Adrenal gland (tissue), 12 donors: Measurements from ENCODE around the gene MAD1L1. TPM values are rescaled to one million over a fixed set of nuclear protein-coding genes. Genes with fewer than 3 reads are reported as not detected.

ENCODE experiments used
- DNase-seq, 7 donors: peaks; one replicate each; pipeline ENCODE4 v3.0.0-alpha.2; 2019 to 2020
- H3K27ac ChIP-seq, 5 donors: fragments of 200-600 bp; sonication (generic) in 4 of 5; 1 replicate in 3 of 5; 2 replicates in 2 of 5; pipeline versions ENCODE4 v1.5.1 to v1.8.0; 2016 to 2020; ENCODE audit warnings: mild to moderate bottlenecking in 1 of 5
- H3K27me3 ChIP-seq: fragments of 200-600 bp; 2 replicates; pipeline ENCODE4 v1.8.0; 2021
- H3K36me3 ChIP-seq, 2 donors: fragments of 200-600 bp; replicated peaks in 1 of 2; 1 replicate in 1 of 2; 2 replicates in 1 of 2; pipeline versions ENCODE4 v1.5.1 to v1.8.0; 2018 to 2022
- H3K4me1 ChIP-seq, 2 donors: fragments of 200-600 bp; replicated peaks in 1 of 2; 1 replicate in 1 of 2; 2 replicates in 1 of 2; pipeline versions ENCODE4 v1.5.1 to v1.8.0; 2018 to 2021
- H3K4me3 ChIP-seq, 4 donors: fragments of 200-600 bp; sonication (generic) in 3 of 4; one replicate each; pipeline ENCODE4 v1.5.1; 2016 to 2018
- H3K9me3 ChIP-seq, 3 donors: fragments of 200-600 bp; sonication (generic) in 1 of 3; replicated peaks in 1 of 3; 1 replicate in 2 of 3; 2 replicates in 1 of 3; pipeline versions ENCODE4 v1.5.1 to v1.8.0; 2016 to 2021
- POLR2A ChIP-seq, 2 donors: fragments of 450-650 bp; IDR thresholded peaks; one replicate each; pipeline ENCODE4 v1.6.1; 2017; ENCODE audit warnings: antibody characterized with exemption in 2 of 2, mild to moderate bottlenecking in 2 of 2, moderate library complexity in 1 of 2
- WGBS, 4 donors: extraction: QIAGEN DNeasy Blood & Tissue Kit in 2 of 4; methylation state at CpG; one replicate each; pipeline versions ENCODE4 v1.1.5 to v1.1.7; 2013 to 2017; 5-methylcytosine and 5-hydroxymethylcytosine counted together
- intact Hi-C, 2 donors: fragments of 100-400 bp; cut with DNase I; formaldehyde crosslinking; loops; one replicate each; pipeline versions ENCODE4 v1.14.1 to v1.15.0; 2022 to 2023
- polyA plus RNA-seq, 3 donors: library from polyadenylated mRNA; stranded (reverse); fragments of 200-250 nt in 2 of 3; fragments of 350-450 nt in 1 of 3; fragmentation: Illumina TruSeq in 1 of 3; extraction: RNeasy Lipid Tissue Mini Kit (QIAGEN cat#74804) in 1 of 3; gene quantifications; one replicate each; pipeline ENCODE4 v1.2.3, GENCODE V29; 2013 to 2014
- total RNA-seq, 9 donors: library from RNA; depleted of rRNA in 4 of 9; stranded (reverse); fragments of >200 nt in 4 of 9; fragments of 120-200 nt in 1 of 9; fragmentation: NEBNext Ultra II Directional in 1 of 9; extraction: Animal tissue kit (Norgen Biotek cat#: 25700) in 1 of 9; gene quantifications; one replicate each; pipeline versions ENCODE4 v1.1.0 to v1.2.4, GENCODE V29; 2013 to 2023
- TF ChIP-seq, protein P1 (sequence below), 6 experiments: fragments of 450-650 bp in 4 of 6; fragments of 200-600 bp in 2 of 6; sonication (generic) in 1 of 6; IDR thresholded peaks; 1 replicate in 5 of 6; 2 replicates in 1 of 6; pipeline versions ENCODE4 v1.5.1 to v1.8.0; 2016 to 2021; ENCODE audit warnings: antibody characterized with exemption in 6 of 6, mild to moderate bottlenecking in 2 of 6, moderate library complexity in 1 of 6
- donor health status: healthy with polysubstance abuse.
- donor health status: Bipolar disorder and iron deficiency.
- donor health status: DM: yes; HTN: yes; CAD: no.
- donor health status: DM: no; HTN: no; CAD: no.
- donor health status: DM: no; HTN: no; CAD: no.
- donor health status: DM: yes; HTN: yes; CAD: no.

Gene MAD1L1
- total and polyA plus RNA-seq, 12 donors, result 6.7 to 87.7 (median 28.9) TPM

- no peak for DNase-seq
- Histone ChIP-seq H3K27me3 (no peaks in the 10 kb centered on the region), H3K27ac (no peak overlapping the region), H3K36me3 (no peaks in the 10 kb centered on the region), H3K4me1 (no peaks in the 10 kb centered on the region), H3K4me3 (no peak overlapping the region), H3K9me3 (no peaks in the 10 kb centered on the region)
- intact Hi-C loops, result no loop called here
- TF ChIP-seq POLR2A (IDR thresholded peaks at IDR 0.05), result no peak
- TF ChIP-seq, protein P1, sequence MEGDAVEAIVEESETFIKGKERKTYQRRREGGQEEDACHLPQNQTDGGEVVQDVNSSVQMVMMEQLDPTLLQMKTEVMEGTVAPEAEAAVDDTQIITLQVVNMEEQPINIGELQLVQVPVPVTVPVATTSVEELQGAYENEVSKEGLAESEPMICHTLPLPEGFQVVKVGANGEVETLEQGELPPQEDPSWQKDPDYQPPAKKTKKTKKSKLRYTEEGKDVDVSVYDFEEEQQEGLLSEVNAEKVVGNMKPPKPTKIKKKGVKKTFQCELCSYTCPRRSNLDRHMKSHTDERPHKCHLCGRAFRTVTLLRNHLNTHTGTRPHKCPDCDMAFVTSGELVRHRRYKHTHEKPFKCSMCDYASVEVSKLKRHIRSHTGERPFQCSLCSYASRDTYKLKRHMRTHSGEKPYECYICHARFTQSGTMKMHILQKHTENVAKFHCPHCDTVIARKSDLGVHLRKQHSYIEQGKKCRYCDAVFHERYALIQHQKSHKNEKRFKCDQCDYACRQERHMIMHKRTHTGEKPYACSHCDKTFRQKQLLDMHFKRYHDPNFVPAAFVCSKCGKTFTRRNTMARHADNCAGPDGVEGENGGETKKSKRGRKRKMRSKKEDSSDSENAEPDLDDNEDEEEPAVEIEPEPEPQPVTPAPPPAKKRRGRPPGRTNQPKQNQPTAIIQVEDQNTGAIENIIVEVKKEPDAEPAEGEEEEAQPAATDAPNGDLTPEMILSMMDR (IDR thresholded peaks at IDR 0.05), result no peak
- 88 to 94% (median 92%) methylated on average over 21 to 29 of the region's 29 CpGs for WGBS, 4 donors
Observed at GRCh38 chr7:2129323-2130095, 103.2 kb downstream of the MAD1L1 start.

- no peaks in the 10 kb centered on the region for H3K36me3 ChIP-seq
- 80 to 85% (median 82%) methylated on average over 7 to 20 of the region's 20 CpGs for WGBS, 4 donors
Observed at GRCh38 chr7:2128601-2129322, 104.0 kb downstream of the MAD1L1 start.

DNA sequence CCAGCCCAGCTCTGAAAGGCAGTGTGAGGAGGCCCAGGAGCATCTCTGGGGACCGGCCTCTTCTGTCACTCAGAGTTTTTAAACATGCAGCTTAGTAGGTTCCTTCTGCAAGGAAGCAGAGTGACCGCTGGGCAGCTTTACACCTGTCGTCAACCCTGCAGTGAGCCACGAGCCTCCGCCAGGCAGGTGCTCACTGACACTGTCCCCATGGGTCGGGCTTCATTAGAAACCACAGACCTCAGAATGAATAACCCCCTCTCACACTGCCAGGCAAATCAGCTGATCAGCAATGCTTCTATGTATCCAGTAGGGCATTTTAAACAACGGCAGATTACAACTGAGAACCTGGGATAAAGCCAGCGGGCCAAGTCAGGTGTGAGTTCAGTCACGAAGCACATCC lies 106.1 kb downstream of the MAD1L1 start:
- DNase-seq, result no peak
- Histone ChIP-seq H3K4me3 (no peak overlapping the region), H3K36me3 (no peaks in the 10 kb centered on the region), H3K27me3 (no peaks in the 10 kb centered on the region), H3K27ac (no peak overlapping the region), H3K9me3 (no peaks in the 10 kb centered on the region), H3K4me1 (no peaks in the 10 kb centered on the region)
- no peak for TF ChIP-seq POLR2A (IDR thresholded peaks at IDR 0.05)
- TF ChIP-seq, protein P1 (IDR thresholded peaks at IDR 0.05), result no peak
- 88 to 96% (median 93%) methylated on average over 9 of the region's 9 CpGs for WGBS, 4 donors
- intact Hi-C loops, result no loop called here

More at GRCh38 chr7:2128601-2129322, 104.0 kb downstream of the MAD1L1 start:
- no peak for DNase-seq
- intact Hi-C loops, result no loop called here
- H3K27ac ChIP-seq, result no peak overlapping the region
- H3K9me3 ChIP-seq, result no peaks in the 10 kb centered on the region
- H3K27me3 ChIP-seq, result no peaks in the 10 kb centered on the region
- H3K4me3 ChIP-seq, result no peak overlapping the region
- H3K4me1 ChIP-seq, result no peaks in the 10 kb centered on the region
- TF ChIP-seq, protein P1 (IDR thresholded peaks at IDR 0.05), result no peak
- no peak for TF ChIP-seq POLR2A (IDR thresholded peaks at IDR 0.05)

GRCh38 chr7:2125931-2126330 lies 106.8 kb downstream of the MAD1L1 start:
- WGBS, 4 donors, result 91 to 97% (median 95%) methylated on average over 16 to 18 of the region's 18 CpGs
- Histone ChIP-seq H3K36me3 (no peaks in the 10 kb centered on the region), H3K27ac (no peak overlapping the region), H3K27me3 (no peaks in the 10 kb centered on the region), H3K4me1 (no peaks in the 10 kb centered on the region), H3K9me3 (no peaks in the 10 kb centered on the region), H3K4me3 (no peak overlapping the region)
- TF ChIP-seq, protein P1 (IDR thresholded peaks at IDR 0.05), result no peak
- no peak for TF ChIP-seq POLR2A (IDR thresholded peaks at IDR 0.05)
- DNase-seq, result no peak
- intact Hi-C loops, result no loop called here
